NCI-H510A treated with DMSO at 0.1 percent for 48 hours (cell line): ENCODE measurements around the gene DGKD.
A peak's percentile ranks its signal among the peaks of the same experiment; 100 is the strongest.

Experiments used
- DNase-seq: peaks from one replicate; lab custom pipeline; 2025; lab: John Stamatoyannopoulos, UW

Gene DGKD

GRCh38 chr2:233413046-233413445 is 58.8 kb downstream of the DGKD start:
- DNase-seq: no peak

- DNase-seq: peak; percentile 38
Measured at GRCh38 chr2:233413559-233414272, 59.4 kb downstream of the DGKD start.

GRCh38 chr2:233414273-233414654 is 60.0 kb downstream of the DGKD start:
- DNase-seq: no peak

GRCh38 chr2:233414777-233415570 is 60.7 kb downstream of the DGKD start:
- no peak for DNase-seq

- DNase-seq: no peak
Measured at GRCh38 chr2:233416199-233416598, 61.9 kb downstream of the DGKD start.

- DNase-seq: no peak
Measured at GRCh38 chr2:233416706-233417105, 62.4 kb downstream of the DGKD start.

- no peak for DNase-seq
Measured at GRCh38 chr2:233417282-233417681, 63.0 kb downstream of the DGKD start.

GRCh38 chr2:233418052-233418760 is 63.9 kb downstream of the DGKD start:
- DNase-seq: no peak

GRCh38 chr2:233418761-233419546 is 64.7 kb downstream of the DGKD start:
- no peak for DNase-seq

- no peak for DNase-seq
Measured at GRCh38 chr2:233419602-233420391, 65.5 kb downstream of the DGKD start.

GRCh38 chr2:233421091-233421816 is 67.0 kb downstream of the DGKD start:
- no peak for DNase-seq

GRCh38 chr2:233422050-233422639 is 67.9 kb downstream of the DGKD start:
- DNase-seq: peak; percentile 97

- DNase-seq: no peak
Measured at GRCh38 chr2:233422649-233423551, 68.6 kb downstream of the DGKD start.

GRCh38 chr2:233423552-233423860 is 69.2 kb downstream of the DGKD start:
- no peak for DNase-seq

GRCh38 chr2:233424154-233424951 is 70.1 kb downstream of the DGKD start:
- DNase-seq: no peak

GRCh38 chr2:233426619-233427342 is 72.5 kb downstream of the DGKD start:
- DNase-seq: no peak

GRCh38 chr2:233428008-233428407 is 73.7 kb downstream of the DGKD start:
- DNase-seq: no peak

- DNase-seq: no peak
Measured at GRCh38 chr2:233428438-233428837, 74.1 kb downstream of the DGKD start.
